Activated naive CD8-positive, alpha-beta T cell (primary cell): ENCODE data around the gene ZNF683.

Experiments
- H3K27ac Mint-ChIP-seq: one replicate; pipeline ENCODE4 v1.8.0; 2021; ENCODE audit warnings: mixed read lengths
- H3K27me3 Mint-ChIP-seq: one replicate; pipeline ENCODE4 v1.8.0; 2021; ENCODE audit warnings: mixed read lengths
- H3K36me3 Mint-ChIP-seq: one replicate; pipeline ENCODE4 v1.8.0; 2021; ENCODE audit warnings: mixed read lengths
- H3K4me1 Mint-ChIP-seq: one replicate; pipeline ENCODE4 v1.8.0; 2021; ENCODE audit warnings: low read depth, mixed read lengths
- H3K4me3 Mint-ChIP-seq: one replicate; pipeline ENCODE4 v1.8.0; 2021; ENCODE audit warnings: mild to moderate bottlenecking, mixed read lengths
- H3K9me3 Mint-ChIP-seq: one replicate; pipeline ENCODE4 v1.8.0; 2021; ENCODE audit warnings: low read depth, mixed read lengths

Gene ZNF683

GRCh38 chr1:26372039-26372438 lies 511 bp downstream of the ZNF683 start:
- no peaks in the 10 kb centered on the region for H3K9me3 Mint-ChIP-seq
- peak overlapping the region; percentile 16 for H3K27ac Mint-ChIP-seq
- no peaks in the 10 kb centered on the region for H3K27me3 Mint-ChIP-seq
- no peak overlapping the region for H3K4me3 Mint-ChIP-seq
- H3K36me3 Mint-ChIP-seq = peaks cover 5% of the 10 kb centered on the region
- H3K4me1 Mint-ChIP-seq = peaks cover 74% of the 10 kb centered on the region

DNA sequence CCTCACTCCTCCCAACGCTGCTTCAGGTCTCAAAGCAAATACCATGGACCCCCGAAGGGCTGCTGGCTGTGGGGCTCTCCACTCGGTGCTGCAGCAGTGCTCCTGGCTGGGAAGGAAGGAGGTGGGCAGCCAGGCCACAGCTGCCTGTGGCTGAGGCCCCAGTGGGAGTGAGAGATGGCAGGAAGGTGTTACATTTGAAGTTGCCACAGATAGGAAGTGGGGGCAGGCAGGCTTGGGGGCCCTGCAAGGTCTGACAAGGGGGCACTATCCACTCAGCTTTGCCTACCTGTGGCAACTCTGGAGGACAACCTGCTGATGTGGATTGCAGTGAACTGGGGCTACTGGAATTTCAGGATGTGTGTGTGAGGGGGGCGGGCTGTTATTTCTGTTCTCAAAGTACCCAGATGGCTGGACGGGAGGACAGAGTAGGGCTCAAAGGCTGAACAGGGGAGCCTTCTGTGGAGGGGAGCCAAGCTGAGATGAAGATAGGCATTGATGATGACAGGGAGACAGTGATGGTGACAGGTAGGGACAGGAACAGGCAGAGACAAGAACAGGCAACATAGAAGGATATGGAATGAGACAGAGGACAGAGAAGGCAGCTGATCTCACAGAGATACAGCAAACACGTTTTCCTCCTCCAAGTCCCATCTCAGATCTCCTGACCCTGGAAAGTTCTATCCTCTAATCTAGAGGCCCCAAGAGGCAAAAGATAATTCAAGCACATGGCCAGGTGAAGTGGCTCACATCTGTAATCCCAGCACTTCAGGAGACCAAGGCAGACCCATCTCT lies 1.8 kb downstream of the ZNF683 start:
- Mint-ChIP-seq H3K27ac (peak overlapping the region; percentile 43), H3K4me1 (peaks cover 63% of the 10 kb centered on the region), H3K27me3 (no peaks in the 10 kb centered on the region), H3K4me3 (peak overlapping the region; percentile 46), H3K36me3 (peaks cover 5% of the 10 kb centered on the region), H3K9me3 (no peaks in the 10 kb centered on the region)

GRCh38 chr1:26368486-26368885 lies 4.1 kb downstream of the ZNF683 start:
- H3K27me3 Mint-ChIP-seq = no peaks in the 10 kb centered on the region
- H3K36me3 Mint-ChIP-seq = peaks cover 5% of the 10 kb centered on the region
- H3K4me3 Mint-ChIP-seq = no peak overlapping the region
- H3K9me3 Mint-ChIP-seq = no peaks in the 10 kb centered on the region
- H3K27ac Mint-ChIP-seq = no peak overlapping the region
- peaks cover 54% of the 10 kb centered on the region for H3K4me1 Mint-ChIP-seq

- Mint-ChIP-seq H3K36me3 (peaks cover 5% of the 10 kb centered on the region), H3K9me3 (no peaks in the 10 kb centered on the region), H3K27me3 (no peaks in the 10 kb centered on the region), H3K27ac (no peak overlapping the region), H3K4me3 (no peak overlapping the region), H3K4me1 (peaks cover 53% of the 10 kb centered on the region)
These were observed 4.5 kb downstream of the ZNF683 start for GRCh38 chr1:26368006-26368405.

DNA sequence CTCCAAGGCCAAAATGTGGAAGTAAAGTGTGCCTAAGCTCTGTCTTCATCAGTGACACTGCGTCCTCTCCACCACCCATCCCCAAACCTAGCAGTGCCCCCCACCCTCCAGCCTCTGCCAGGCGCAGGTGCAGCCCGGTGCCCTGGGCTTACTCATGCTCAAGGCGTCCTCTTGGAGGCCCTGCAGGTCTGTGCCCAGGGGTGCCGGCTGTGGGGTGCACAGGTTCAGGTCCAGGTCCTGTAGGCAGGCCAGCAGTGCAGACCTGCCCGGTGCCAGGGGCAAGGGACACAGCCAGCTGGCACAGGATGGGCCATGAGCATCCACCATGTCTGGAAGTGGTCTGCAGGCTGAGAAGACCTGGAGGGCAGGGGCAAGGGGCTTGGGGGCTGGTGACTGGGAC lies 5.1 kb downstream of the ZNF683 start:
- no peaks in the 10 kb centered on the region for H3K27me3 Mint-ChIP-seq
- H3K4me1 Mint-ChIP-seq = peaks cover 51% of the 10 kb centered on the region
- no peaks in the 10 kb centered on the region for H3K9me3 Mint-ChIP-seq
- H3K4me3 Mint-ChIP-seq = no peak overlapping the region
- no peak overlapping the region for H3K27ac Mint-ChIP-seq
- peaks cover 5% of the 10 kb centered on the region for H3K36me3 Mint-ChIP-seq

DNA sequence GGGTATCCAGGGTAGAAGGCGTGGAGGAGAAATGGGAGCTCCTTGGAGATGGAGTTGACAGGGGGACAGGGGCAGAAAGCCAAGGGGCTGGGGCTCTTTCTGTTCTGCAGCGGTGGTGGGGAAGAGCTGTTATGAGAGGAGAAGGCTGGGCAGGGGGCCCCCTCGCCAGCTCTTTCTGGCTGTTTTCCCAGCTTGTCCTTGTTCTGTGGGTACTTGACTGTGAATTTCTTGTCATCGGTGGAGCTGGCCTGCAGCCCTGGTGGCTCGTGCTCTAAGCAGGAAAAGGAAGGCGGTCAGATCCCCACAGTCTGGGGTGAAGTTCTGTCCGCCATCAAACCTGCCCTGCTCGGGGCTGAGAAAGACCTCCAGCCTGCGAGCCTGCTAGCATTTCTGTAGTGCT lies 7.6 kb downstream of the ZNF683 start:
- Mint-ChIP-seq H3K36me3 (no peaks in the 10 kb centered on the region), H3K9me3 (no peaks in the 10 kb centered on the region), H3K4me1 (peaks cover 40% of the 10 kb centered on the region), H3K27ac (no peak overlapping the region), H3K27me3 (peaks cover 5% of the 10 kb centered on the region), H3K4me3 (no peak overlapping the region)

- no peak overlapping the region for H3K4me3 Mint-ChIP-seq
These were observed 8.8 kb downstream of the ZNF683 start for GRCh38 chr1:26363549-26364448.

GRCh38 chr1:26362331-26362730 lies 10.2 kb downstream of the ZNF683 start:
- H3K4me3 Mint-ChIP-seq = peak overlapping the region; percentile 54
- peaks cover 5% of the 10 kb centered on the region for H3K27me3 Mint-ChIP-seq
- H3K27ac Mint-ChIP-seq = no peak overlapping the region
- no peaks in the 10 kb centered on the region for H3K9me3 Mint-ChIP-seq
- H3K4me1 Mint-ChIP-seq = peaks cover 46% of the 10 kb centered on the region
- H3K36me3 Mint-ChIP-seq = no peaks in the 10 kb centered on the region

More at GRCh38 chr1:26363549-26364448, 8.8 kb downstream of the ZNF683 start:
- Mint-ChIP-seq H3K9me3 (no peaks in the 10 kb centered on the region), H3K27ac (no peak overlapping the region), H3K36me3 (no peaks in the 10 kb centered on the region), H3K4me1 (peaks cover 43% of the 10 kb centered on the region), H3K27me3 (peaks cover 5% of the 10 kb centered on the region)

- Mint-ChIP-seq H3K9me3 (no peaks in the 10 kb centered on the region), H3K27me3 (peaks cover 5% of the 10 kb centered on the region), H3K4me1 (peaks cover 46% of the 10 kb centered on the region), H3K27ac (no peak overlapping the region), H3K4me3 (peak overlapping the region; percentile 54), H3K36me3 (no peaks in the 10 kb centered on the region)
These were observed 10.9 kb downstream of the ZNF683 start for GRCh38 chr1:26361605-26362122.

GRCh38 chr1:26360807-26361604 lies 11.5 kb downstream of the ZNF683 start:
- no peak overlapping the region for H3K27ac Mint-ChIP-seq
- H3K36me3 Mint-ChIP-seq = no peaks in the 10 kb centered on the region
- H3K4me3 Mint-ChIP-seq = peak overlapping the region; percentile 80
- H3K27me3 Mint-ChIP-seq = peaks cover 5% of the 10 kb centered on the region
- peaks cover 46% of the 10 kb centered on the region for H3K4me1 Mint-ChIP-seq
- H3K9me3 Mint-ChIP-seq = no peaks in the 10 kb centered on the region

DNA sequence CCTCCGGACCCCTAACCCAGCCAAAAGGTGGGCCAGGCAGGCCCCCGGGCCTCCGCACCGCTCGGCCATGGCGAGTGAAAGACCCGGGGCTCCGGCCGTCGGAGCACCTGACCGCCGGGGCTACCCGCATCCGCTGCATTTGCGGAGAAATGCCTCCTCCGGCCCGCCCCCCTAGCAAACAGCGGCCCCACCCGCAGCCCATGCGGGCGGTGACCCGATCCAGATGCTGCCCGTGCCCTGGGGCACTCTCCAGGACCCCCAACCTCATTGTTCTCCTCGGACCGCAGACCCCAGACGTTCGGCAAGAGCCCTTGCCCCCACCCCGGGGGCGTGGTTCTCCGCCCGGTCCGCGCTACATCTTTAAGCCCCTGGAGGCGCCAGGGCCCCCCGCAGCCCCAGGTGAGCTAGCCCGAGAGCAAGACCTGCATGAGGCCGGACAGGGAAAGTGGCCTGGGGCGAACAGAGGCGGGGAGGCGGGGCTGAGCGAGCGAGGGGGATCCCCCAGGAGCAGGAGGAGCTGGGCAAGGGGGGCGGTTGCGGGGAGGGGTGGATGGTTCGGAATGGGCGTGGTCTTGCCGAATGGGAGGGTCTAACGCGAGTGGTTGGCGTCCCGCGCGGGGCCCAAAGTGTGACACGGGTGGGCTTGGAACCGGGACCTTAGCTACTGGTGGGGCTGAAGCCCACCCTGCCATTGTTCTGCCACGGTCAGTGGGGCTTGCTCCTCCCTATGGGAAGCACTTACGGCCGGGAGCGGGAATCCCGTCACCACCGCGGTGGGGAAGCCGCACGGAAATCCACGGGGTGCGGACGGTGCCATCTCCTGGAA lies 12.4 kb downstream of the ZNF683 start:
- Mint-ChIP-seq H3K36me3 (no peaks in the 10 kb centered on the region), H3K4me3 (peak overlapping the region; percentile 80), H3K27me3 (peaks cover 5% of the 10 kb centered on the region), H3K27ac (no peak overlapping the region), H3K4me1 (peaks cover 46% of the 10 kb centered on the region), H3K9me3 (no peaks in the 10 kb centered on the region)

- Mint-ChIP-seq H3K4me3 (peak overlapping the region; percentile 72), H3K27me3 (peaks cover 5% of the 10 kb centered on the region), H3K27ac (peak overlapping the region; percentile 25), H3K9me3 (no peaks in the 10 kb centered on the region), H3K4me1 (peaks cover 35% of the 10 kb centered on the region), H3K36me3 (no peaks in the 10 kb centered on the region)
These were observed 13.9 kb downstream of the ZNF683 start for GRCh38 chr1:26358411-26359384.

GRCh38 chr1:26357121-26357602 lies 15.4 kb downstream of the ZNF683 start:
- Mint-ChIP-seq H3K27ac (no peak overlapping the region), H3K4me3 (no peak overlapping the region), H3K36me3 (no peaks in the 10 kb centered on the region), H3K27me3 (peaks cover 4% of the 10 kb centered on the region), H3K9me3 (no peaks in the 10 kb centered on the region), H3K4me1 (peaks cover 24% of the 10 kb centered on the region)
